ENCODE data around the gene POU2F1. TPM values are rescaled to one million over a fixed set of nuclear protein-coding genes. Genes with fewer than 3 reads are reported as not detected.

Gene POU2F1
- total RNA-seq, 3 donors from 2014 or later: 9.0 to 9.9 (median 9.0) TPM

- no peak for DNase-seq
- no peak for ATAC-seq
- Mint-ChIP-seq H3K4me1 (ENCODE audit: low read depth) (peaks cover 71% of the 10 kb centered on the region), H3K27me3 (ENCODE audit: low read depth) (no peaks in the 10 kb centered on the region), H3K9me3 (no peaks in the 10 kb centered on the region), H3K4me3 (peak overlapping the region; percentile 33), H3K36me3 (ENCODE audit: insufficient read depth) (peaks cover 3% of the 10 kb centered on the region)
Measured at GRCh38 chr1:167452483-167452882, 231.8 kb downstream of the POU2F1 start.

DNA sequence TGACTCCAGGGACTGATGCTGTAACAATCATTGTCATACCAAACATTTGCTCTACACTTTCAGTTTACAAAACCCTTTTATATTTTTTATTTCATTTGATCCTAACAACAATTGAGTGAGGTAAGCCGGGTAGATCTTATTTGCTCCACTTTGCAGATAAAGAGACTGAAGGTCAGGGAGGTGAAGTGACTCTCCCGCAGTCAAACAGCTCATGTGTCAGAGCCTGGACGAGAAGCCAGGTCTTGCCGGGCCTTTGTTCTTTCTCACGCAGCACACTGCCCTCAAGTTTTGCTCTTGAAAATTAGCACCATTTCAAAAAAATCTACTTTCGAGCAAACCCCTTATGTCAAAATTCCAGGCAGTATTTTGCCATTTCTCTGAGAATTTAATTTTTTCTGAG, 232.4 kb downstream of the POU2F1 start:
- H3K4me3 Mint-ChIP-seq: peak overlapping the region; percentile 53
- peaks cover 5% of the 10 kb centered on the region for H3K36me3 Mint-ChIP-seq (ENCODE audit: insufficient read depth)
- H3K9me3 Mint-ChIP-seq: no peaks in the 10 kb centered on the region
- no peak for DNase-seq
- H3K4me1 Mint-ChIP-seq (ENCODE audit: low read depth): peaks cover 71% of the 10 kb centered on the region
- no peak for ATAC-seq
- no peaks in the 10 kb centered on the region for H3K27me3 Mint-ChIP-seq (ENCODE audit: low read depth)

GRCh38 chr1:167454304-167454893, 233.7 kb downstream of the POU2F1 start:
- Mint-ChIP-seq H3K36me3 (ENCODE audit: insufficient read depth) (peaks cover 5% of the 10 kb centered on the region), H3K27me3 (ENCODE audit: low read depth) (no peaks in the 10 kb centered on the region), H3K4me1 (ENCODE audit: low read depth) (peaks cover 66% of the 10 kb centered on the region), H3K9me3 (no peaks in the 10 kb centered on the region), H3K4me3 (peak overlapping the region; percentile 79)
- no peak for DNase-seq
- ATAC-seq: no peak

GRCh38 chr1:167454894-167455785, 234.5 kb downstream of the POU2F1 start:
- DNase-seq (peak; percentile 67), ATAC-seq (peak; percentile 70)
- H3K9me3 Mint-ChIP-seq: no peaks in the 10 kb centered on the region
- H3K4me1 Mint-ChIP-seq (ENCODE audit: low read depth): peaks cover 70% of the 10 kb centered on the region
- no peaks in the 10 kb centered on the region for H3K27me3 Mint-ChIP-seq (ENCODE audit: low read depth)
- H3K36me3 Mint-ChIP-seq (ENCODE audit: insufficient read depth): peaks cover 5% of the 10 kb centered on the region
- H3K4me3 Mint-ChIP-seq: peak overlapping the region; percentile 81

- peak; percentile 50 to 60 for ATAC-seq
- Mint-ChIP-seq H3K27me3 (ENCODE audit: low read depth) (no peaks in the 10 kb centered on the region), H3K4me1 (ENCODE audit: low read depth) (peaks cover 68% of the 10 kb centered on the region), H3K9me3 (no peaks in the 10 kb centered on the region), H3K4me3 (peak overlapping the region; percentile 81), H3K36me3 (ENCODE audit: insufficient read depth) (peaks cover 5% of the 10 kb centered on the region)
- DNase-seq: peak; percentile 33
Measured at GRCh38 chr1:167455786-167456446, 235.2 kb downstream of the POU2F1 start.

DNA sequence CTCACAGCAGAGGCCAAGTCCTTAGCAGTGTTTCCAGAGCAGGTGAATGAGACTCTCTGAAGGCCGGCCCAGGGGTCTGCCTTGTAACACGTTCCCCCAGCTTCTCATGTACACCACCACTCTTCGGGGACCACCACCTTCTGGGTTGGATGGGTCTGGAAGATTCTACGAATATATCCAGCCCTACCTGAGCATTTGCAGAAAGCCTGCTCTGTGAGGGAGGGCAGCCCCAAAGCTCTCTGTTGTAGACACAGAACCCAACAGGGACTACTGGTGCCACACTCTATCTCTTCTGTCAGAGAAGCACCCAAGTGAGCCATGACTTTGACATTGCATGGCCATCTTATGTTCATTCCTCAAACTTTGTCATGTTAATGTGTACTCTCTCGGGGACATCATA, 235.8 kb downstream of the POU2F1 start:
- Mint-ChIP-seq H3K9me3 (no peaks in the 10 kb centered on the region), H3K4me1 (ENCODE audit: low read depth) (peaks cover 68% of the 10 kb centered on the region), H3K36me3 (ENCODE audit: insufficient read depth) (peaks cover 5% of the 10 kb centered on the region), H3K27me3 (ENCODE audit: low read depth) (no peaks in the 10 kb centered on the region), H3K4me3 (peak overlapping the region; percentile 81)
- no peak for DNase-seq
- ATAC-seq: no peak

- Mint-ChIP-seq H3K4me1 (ENCODE audit: low read depth) (peaks cover 68% of the 10 kb centered on the region), H3K27me3 (ENCODE audit: low read depth) (no peaks in the 10 kb centered on the region), H3K36me3 (ENCODE audit: insufficient read depth) (peaks cover 6% of the 10 kb centered on the region), H3K4me3 (peak overlapping the region; percentile 81), H3K9me3 (no peaks in the 10 kb centered on the region)
- no peak for ATAC-seq
- no peak for DNase-seq
Measured at GRCh38 chr1:167456926-167457325, 236.2 kb downstream of the POU2F1 start.

- peaks cover 3% of the 10 kb centered on the region for H3K36me3 Mint-ChIP-seq (ENCODE audit: insufficient read depth)
- H3K4me1 Mint-ChIP-seq (ENCODE audit: low read depth): peaks cover 65% of the 10 kb centered on the region
- no peaks in the 10 kb centered on the region for H3K9me3 Mint-ChIP-seq
- H3K27me3 Mint-ChIP-seq (ENCODE audit: low read depth): no peaks in the 10 kb centered on the region
- DNase-seq (no peak), ATAC-seq (no peak)
- H3K4me3 Mint-ChIP-seq: no peak overlapping the region
Measured at GRCh38 chr1:167457936-167458584, 237.4 kb downstream of the POU2F1 start.

GRCh38 chr1:167460836-167461235, 240.2 kb downstream of the POU2F1 start:
- DNase-seq: peak; percentile 74
- Mint-ChIP-seq H3K36me3 (ENCODE audit: insufficient read depth) (peaks cover 8% of the 10 kb centered on the region), H3K4me3 (no peak overlapping the region), H3K27me3 (ENCODE audit: low read depth) (no peaks in the 10 kb centered on the region), H3K4me1 (ENCODE audit: low read depth) (peaks cover 79% of the 10 kb centered on the region), H3K9me3 (no peaks in the 10 kb centered on the region)
- peak; percentile 34 to 44 for ATAC-seq

DNA sequence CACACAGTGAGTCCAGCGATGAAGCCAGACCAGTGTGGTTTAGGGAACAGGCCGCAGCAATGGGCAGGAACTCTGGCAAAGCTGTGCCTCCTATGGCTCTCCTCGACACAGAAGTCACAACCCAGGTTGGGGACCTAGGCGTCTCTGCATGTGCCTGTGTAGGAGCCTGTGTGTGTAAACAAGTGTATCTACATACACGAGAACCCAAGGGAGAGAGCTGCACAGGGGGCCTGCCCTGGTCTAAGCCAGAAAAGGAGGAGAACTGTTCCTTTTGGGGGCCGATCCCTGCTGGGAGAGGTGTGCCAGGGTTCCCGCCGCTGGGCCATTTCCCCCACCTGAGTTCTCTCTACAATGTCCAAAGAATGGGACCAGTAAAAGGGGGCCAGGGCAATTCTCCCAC, 241.7 kb downstream of the POU2F1 start:
- H3K4me1 Mint-ChIP-seq (ENCODE audit: low read depth): peaks cover 73% of the 10 kb centered on the region
- DNase-seq: no peak
- peaks cover 8% of the 10 kb centered on the region for H3K36me3 Mint-ChIP-seq (ENCODE audit: insufficient read depth)

DNA sequence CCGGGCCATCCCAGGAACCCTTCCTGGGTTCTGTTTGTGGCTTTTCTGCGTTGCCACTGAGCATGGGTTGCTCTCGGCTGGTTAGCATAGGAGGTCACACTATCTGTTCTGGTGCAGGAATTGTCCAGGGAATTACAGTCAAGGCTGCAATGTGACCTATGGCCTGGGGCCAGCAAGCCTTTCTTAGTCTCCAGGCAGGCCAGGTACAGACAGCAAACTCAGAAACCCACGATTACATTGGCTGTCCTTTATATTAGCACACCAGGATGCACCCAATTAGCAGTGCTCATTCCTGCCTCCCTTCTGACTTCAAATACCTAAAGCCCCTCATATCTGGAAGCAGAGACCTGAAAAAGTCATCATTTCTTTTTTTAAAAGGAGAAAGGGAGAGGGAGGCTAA, 242.4 kb downstream of the POU2F1 start:
- Mint-ChIP-seq H3K4me1 (ENCODE audit: low read depth) (peaks cover 72% of the 10 kb centered on the region), H3K9me3 (no peaks in the 10 kb centered on the region), H3K27me3 (ENCODE audit: low read depth) (no peaks in the 10 kb centered on the region), H3K36me3 (ENCODE audit: insufficient read depth) (peaks cover 7% of the 10 kb centered on the region), H3K4me3 (no peak overlapping the region)
- no peak for ATAC-seq
- DNase-seq: no peak

More for the DNA sequence above, 241.7 kb downstream of the POU2F1 start:
- Mint-ChIP-seq H3K4me3 (no peak overlapping the region), H3K27me3 (ENCODE audit: low read depth) (no peaks in the 10 kb centered on the region), H3K9me3 (no peaks in the 10 kb centered on the region)
- ATAC-seq: no peak

DNA sequence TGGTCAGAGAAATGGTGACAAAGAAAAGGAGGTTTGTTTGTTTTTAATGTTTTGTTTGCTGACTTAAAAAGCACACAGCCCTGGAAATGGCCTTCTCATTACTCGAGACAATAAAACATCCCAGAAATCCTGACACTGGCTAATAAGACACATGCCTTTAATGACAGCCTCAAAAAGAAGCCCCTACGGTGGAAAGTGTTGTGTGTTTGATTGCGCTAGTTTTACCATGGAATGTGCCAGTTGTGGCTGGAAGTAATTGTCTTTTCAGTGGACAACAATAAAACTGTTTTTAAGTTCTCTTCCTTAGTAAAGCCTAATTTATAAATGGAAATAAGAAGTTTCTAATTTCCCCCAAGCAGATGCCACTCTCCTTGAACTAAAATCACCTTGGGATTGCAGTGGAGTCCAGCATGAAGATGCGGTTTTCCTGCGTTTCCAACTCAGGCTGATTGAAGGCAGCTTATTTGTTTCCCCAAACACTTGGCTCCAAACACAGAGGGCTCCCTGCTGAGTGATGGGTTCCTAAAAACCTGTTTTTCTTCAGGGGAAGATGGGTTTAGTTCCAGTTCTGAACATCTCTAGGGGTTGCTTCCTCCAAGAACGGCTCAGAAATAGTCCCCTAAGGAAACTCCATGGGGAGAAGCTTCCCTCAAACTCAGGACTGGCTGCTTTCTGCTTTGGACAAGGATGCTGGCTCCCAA, 243.3 kb downstream of the POU2F1 start:
- no peak overlapping the region for H3K4me3 Mint-ChIP-seq
- peaks cover 73% of the 10 kb centered on the region for H3K4me1 Mint-ChIP-seq (ENCODE audit: low read depth)
- no peaks in the 10 kb centered on the region for H3K9me3 Mint-ChIP-seq
- peaks cover 7% of the 10 kb centered on the region for H3K36me3 Mint-ChIP-seq (ENCODE audit: insufficient read depth)
- DNase-seq (no peak), ATAC-seq (no peak)
- H3K27me3 Mint-ChIP-seq (ENCODE audit: low read depth): no peaks in the 10 kb centered on the region

GRCh38 chr1:167465018-167465417, 244.3 kb downstream of the POU2F1 start:
- peak overlapping the region; percentile 65 for H3K4me3 Mint-ChIP-seq
- peaks cover 78% of the 10 kb centered on the region for H3K4me1 Mint-ChIP-seq (ENCODE audit: low read depth)
- H3K36me3 Mint-ChIP-seq (ENCODE audit: insufficient read depth): peaks cover 7% of the 10 kb centered on the region
- no peaks in the 10 kb centered on the region for H3K9me3 Mint-ChIP-seq
- DNase-seq (no peak), ATAC-seq (no peak)
- no peaks in the 10 kb centered on the region for H3K27me3 Mint-ChIP-seq (ENCODE audit: low read depth)

GRCh38 chr1:167465743-167466142, 245.1 kb downstream of the POU2F1 start:
- peaks cover 7% of the 10 kb centered on the region for H3K36me3 Mint-ChIP-seq (ENCODE audit: insufficient read depth)
- no peaks in the 10 kb centered on the region for H3K9me3 Mint-ChIP-seq
- H3K27me3 Mint-ChIP-seq (ENCODE audit: low read depth): no peaks in the 10 kb centered on the region
- H3K4me1 Mint-ChIP-seq (ENCODE audit: low read depth): peaks cover 76% of the 10 kb centered on the region
- no peak for ATAC-seq
- no peak overlapping the region for H3K4me3 Mint-ChIP-seq
- DNase-seq: no peak
